Renal pelvis (tissue), 4 donors: ENCODE results near the gene TSPAN32. TPM values are rescaled to one million over a fixed set of nuclear protein-coding genes. Genes with fewer than 3 reads are reported as not detected.
"Not testable (repeated sequence)": the region's sequence is repeated elsewhere in the genome, so short reads cannot be mapped to it uniquely, and the experiment has no call there.

Experiments used
- DNase-seq: peaks from one replicate; pipeline ENCODE4 v3.0.0-alpha.2; 2013
- polyA plus RNA-seq, 3 donors: library from polyadenylated mRNA; unstranded; fragments of 120-200 nt; gene quantifications; one replicate each; pipeline ENCODE4 v1.2.1, GENCODE V29; 2013; ENCODE audit not compliant: insufficient read length in 3 of 3

The TSPAN32 gene
- polyA plus RNA-seq, 3 donors: 1.7 to 2.8 (median 1.9) TPM

GRCh38 chr11:2286350-2286749 is 15.5 kb upstream of the TSPAN32 start:
- not testable (repeated sequence) for DNase-seq

- DNase-seq: no peak
These were observed 14.7 kb upstream of the TSPAN32 start for GRCh38 chr11:2287091-2287490.

GRCh38 chr11:2289350-2289749 is 12.5 kb upstream of the TSPAN32 start:
- DNase-seq: no peak

GRCh38 chr11:2289859-2290258 is 12.0 kb upstream of the TSPAN32 start:
- no peak for DNase-seq

- DNase-seq: no peak
These were observed 11.4 kb upstream of the TSPAN32 start for GRCh38 chr11:2290351-2290841.

- DNase-seq: no peak
These were observed 8.3 kb upstream of the TSPAN32 start for GRCh38 chr11:2293531-2293971.

- DNase-seq: no peak
These were observed 7.6 kb upstream of the TSPAN32 start for GRCh38 chr11:2293984-2294925.

GRCh38 chr11:2294926-2295290 is 6.9 kb upstream of the TSPAN32 start:
- no peak for DNase-seq

- DNase-seq: no peak
These were observed 5.6 kb upstream of the TSPAN32 start for GRCh38 chr11:2295971-2296912.

- DNase-seq: no peak
These were observed 4.7 kb upstream of the TSPAN32 start for GRCh38 chr11:2296913-2297622.

- no peak for DNase-seq
These were observed 4.2 kb upstream of the TSPAN32 start for GRCh38 chr11:2297623-2298030.

GRCh38 chr11:2298131-2298794 is 3.5 kb upstream of the TSPAN32 start:
- no peak for DNase-seq

- DNase-seq: no peak
These were observed 2.7 kb upstream of the TSPAN32 start for GRCh38 chr11:2298795-2299761.

GRCh38 chr11:2299773-2300172 is 2.0 kb upstream of the TSPAN32 start:
- no peak for DNase-seq

- DNase-seq: no peak
These were observed 1.4 kb upstream of the TSPAN32 start for GRCh38 chr11:2300290-2300935.

- DNase-seq: no peak
These were observed 730 bp upstream of the TSPAN32 start for GRCh38 chr11:2300936-2301630.

- DNase-seq: no peak
These were observed 588 bp downstream of the TSPAN32 start for GRCh38 chr11:2302306-2302895.

- no peak for DNase-seq
These were observed 1.2 kb downstream of the TSPAN32 start for GRCh38 chr11:2302896-2303626.
